ENCODE measurements around the gene ATP1A1. TPM values are rescaled to one million over a fixed set of nuclear protein-coding genes. Genes with fewer than 3 reads are reported as not detected.

ATP1A1 gene
- polyA plus RNA-seq, 3 donors, result 32.3 to 135 (median 32.7) TPM

- no peak for DNase-seq
- Histone ChIP-seq H3K36me3 (replicated peaks in 1 of 2; ENCODE audit: control insufficient read depth in 1 of 2, insufficient read depth in 2 of 2, low read length in 2 of 2) (peaks cover 96 to 100% of the 10 kb centered on the region in 2 donors), H3K9ac (ENCODE audit: insufficient read depth, low read length, poor library complexity, severe bottlenecking) (no peak overlapping the region), H3K4me2 (replicated peaks; ENCODE audit: extremely low read depth, low read length, poor library complexity, severe bottlenecking) (no peak overlapping the region), H3K4me1 (ENCODE audit: control insufficient read depth in 1 of 2, insufficient read depth in 2 of 2, low read length in 2 of 2) (no peaks in the 10 kb centered on the region), H4K20me1 (ENCODE audit: insufficient read depth, low read length) (peaks cover 29% of the 10 kb centered on the region), H3K27ac (ENCODE audit: low read depth in 1 of 2, low read length in 2 of 2) (peak overlapping the region in 1 of 2 donors; percentile 10), H3K27me3 (ENCODE audit: control insufficient read depth in 2 of 2, insufficient read depth in 2 of 2, low read length in 2 of 2) (no peaks in the 10 kb centered on the region), H3K79me2 (ENCODE audit: insufficient read depth, low read length) (peaks cover 11% of the 10 kb centered on the region), H2AFZ (ENCODE audit: insufficient read depth, low read depth, low read length, poor library complexity, severe bottlenecking) (no peak overlapping the region), H3K9me3 (replicated peaks in 1 of 2; ENCODE audit: control insufficient read depth in 1 of 2, insufficient read depth in 1 of 2, low read length in 2 of 2) (no peaks in the 10 kb centered on the region), H3K4me3 (replicated peaks in 1 of 3; ENCODE audit: low read depth in 2 of 3, low read length in 3 of 3) (no peak overlapping the region)
- Mint-ChIP-seq H3K27ac (peak overlapping the region in 1 of 7 donors; percentile 63), H3K9me3 (no peaks in the 10 kb centered on the region), H3K4me3 (no peak overlapping the region), H3K36me3 (peaks cover 92 to 100% of the 10 kb centered on the region in 2 donors), H3K27me3 (ENCODE audit: low read depth in 3 of 3) (no peaks in the 10 kb centered on the region), H3K4me1 (no peaks in the 10 kb centered on the region)
- TF ChIP-seq CTCF (IDR thresholded peaks at IDR 0.05), result no peak
- intact Hi-C loops (cut with micrococcal nuclease), result no loop called here
- 100% methylated on average over 1 of the region's 2 CpGs for WGBS (ENCODE audit: insufficient coverage)
Observed at GRCh38 chr1:116389013-116389412, 16.0 kb downstream of the ATP1A1 start.

- DNase-seq, result no peak
- H3K36me3 Mint-ChIP-seq, result peaks cover 93 to 100% of the 10 kb centered on the region in 2 donors
- Histone ChIP-seq H2AFZ (ENCODE audit: insufficient read depth, low read depth, low read length, poor library complexity, severe bottlenecking) (no peak overlapping the region), H3K27me3 (ENCODE audit: control insufficient read depth in 2 of 2, insufficient read depth in 2 of 2, low read length in 2 of 2) (no peaks in the 10 kb centered on the region), H4K20me1 (ENCODE audit: insufficient read depth, low read length) (peaks cover 22% of the 10 kb centered on the region), H3K4me2 (replicated peaks; ENCODE audit: extremely low read depth, low read length, poor library complexity, severe bottlenecking) (no peak overlapping the region), H3K4me1 (ENCODE audit: control insufficient read depth in 1 of 2, insufficient read depth in 2 of 2, low read length in 2 of 2) (no peaks in the 10 kb centered on the region), H3K27ac (ENCODE audit: low read depth in 1 of 2, low read length in 2 of 2) (no peak overlapping the region), H3K9me3 (replicated peaks in 1 of 2; ENCODE audit: control insufficient read depth in 1 of 2, insufficient read depth in 1 of 2, low read length in 2 of 2) (no peaks in the 10 kb centered on the region), H3K36me3 (replicated peaks in 1 of 2; ENCODE audit: control insufficient read depth in 1 of 2, insufficient read depth in 2 of 2, low read length in 2 of 2) (peaks cover 97 to 100% of the 10 kb centered on the region in 2 donors), H3K4me3 (replicated peaks in 1 of 3; ENCODE audit: low read depth in 2 of 3, low read length in 3 of 3) (no peak overlapping the region), H3K79me2 (ENCODE audit: insufficient read depth, low read length) (peaks cover 4% of the 10 kb centered on the region), H3K9ac (ENCODE audit: insufficient read depth, low read length, poor library complexity, severe bottlenecking) (no peak overlapping the region)
- H3K27ac Mint-ChIP-seq, result peak overlapping the region in 2 of 7 donors; percentile 1 to 2
- no peaks in the 10 kb centered on the region for H3K9me3 Mint-ChIP-seq
- no peak overlapping the region for H3K4me3 Mint-ChIP-seq
- H3K27me3 Mint-ChIP-seq (ENCODE audit: low read depth in 3 of 3), result no peaks in the 10 kb centered on the region
- H3K4me1 Mint-ChIP-seq, result no peaks in the 10 kb centered on the region
- no peak for TF ChIP-seq CTCF (IDR thresholded peaks at IDR 0.05)
- WGBS (ENCODE audit: insufficient coverage), result no CpG with 5 or more reads among the region's 6 CpGs
- intact Hi-C loops (cut with micrococcal nuclease), result no loop called here
Observed at GRCh38 chr1:116389686-116390085, 16.6 kb downstream of the ATP1A1 start.

All from CD14-positive monocyte (primary cell).